K562 (cell line): ENCODE data around the gene SPIRE1. TPM values are rescaled to one million over a fixed set of nuclear protein-coding genes. Genes with fewer than 3 reads are reported as not detected.

Source experiments
- ATAC-seq: fragments of 200-7000 bp; cut with Tn5 transposase; 3 replicates; pipeline ENCODE4 v1.9.1; 2020; ENCODE audit warnings: moderate library complexity
- BruUV-seq: library from RNA; stranded (reverse); fragments of 400-500 nt; replicated peaks from 2 replicates; lab custom pipeline; 2021; lab: Mats Ljungman, UMichigan
- CTCF ChIA-PET: fragments of 300-600 bp; formaldehyde crosslinking; extraction: SDS; loops from one replicate; lab custom pipeline; 2021; ENCODE audit warnings: low intra/inter-chr PET ratio; lab: Yijun Ruan, JAX
- POLR2A ChIA-PET: fragments of 300-600, 350-650 bp; sonication (Branson Sonifier 250); formaldehyde crosslinking; extraction: SDS; loops from one replicate; lab custom pipeline; 2021; ENCODE audit warnings: antibody characterized with exemption, inconsistent platforms; lab: Yijun Ruan, JAX
- DNase-seq, 4 experiments: peaks; one replicate each; pipeline versions ENCODE4 v3.0.0 to v3.0.0-alpha.2; 2011 to 2018; ENCODE audit warnings: low spot score in 3 of 4, mixed read lengths in 3 of 4; ENCODE audit errors: extremely low read depth in 1 of 4
- FAIRE-seq: peaks from 2 replicates; lab custom pipeline; 2011; peaks lifted over from hg19 to GRCh38; lab: Jason Lieb, UNC
- H2AFZ ChIP-seq: 2 replicates; pipeline ENCODE4 v1.6.0; 2011; ENCODE audit warnings: low read depth, low read length, control low read depth, inconsistent platforms
- H3K27ac ChIP-seq: fragments of 200-600 bp; 3 replicates; pipeline ENCODE4 v1.8.0; 2011; ENCODE audit warnings: low read depth, mild to moderate bottlenecking, control low read depth, inconsistent platforms, low read length, moderate library complexity, mixed read lengths; ENCODE audit errors: extremely low read depth
- H3K27me3 ChIP-seq, 2 experiments: fragments of 300-600 bp in 1 of 2; 2 replicates in 1 of 2; 3 replicates in 1 of 2; pipeline versions ENCODE4 v1.6.0 to v1.8.0; 2011; ENCODE audit warnings: inconsistent platforms in 2 of 2, low read length in 2 of 2, mild to moderate bottlenecking in 1 of 2, mixed read lengths in 1 of 2, moderate library complexity in 1 of 2; ENCODE audit not compliant: control insufficient read depth in 2 of 2, insufficient read depth in 2 of 2
- H3K36me3 ChIP-seq: fragments of 300-600 bp; 3 replicates; pipeline ENCODE4 v1.8.0; 2011; ENCODE audit warnings: mild to moderate bottlenecking, low read length, inconsistent platforms; ENCODE audit not compliant: control insufficient read depth, insufficient read depth
- H3K4me1 ChIP-seq, 2 experiments: fragments of 200-600 bp in 1 of 2; replicated peaks in 1 of 2; 2 replicates in 1 of 2; 3 replicates in 1 of 2; pipeline versions ENCODE4 v1.5.1 to v1.8.0; 2011; ENCODE audit warnings: inconsistent platforms in 2 of 2, low read length in 2 of 2, mild to moderate bottlenecking in 1 of 2, mixed read lengths in 1 of 2, moderate library complexity in 1 of 2; ENCODE audit not compliant: control insufficient read depth in 2 of 2, insufficient read depth in 2 of 2
- H3K4me2 ChIP-seq: 2 replicates; pipeline ENCODE4 v1.6.1; 2011; ENCODE audit warnings: low read length, control low read depth, inconsistent platforms, mixed read lengths; ENCODE audit not compliant: insufficient read depth
- H3K4me3 ChIP-seq: fragments of 200-600 bp; sonication (generic), shearing (Covaris generic); 2 replicates; pipeline ENCODE4 v1.5.1; 2016; ENCODE audit warnings: control low read depth, inconsistent platforms
- H3K79me2 ChIP-seq: fragments of 200-600 bp; 3 replicates; pipeline ENCODE4 v1.8.0; 2011; ENCODE audit warnings: low read length, inconsistent platforms; ENCODE audit not compliant: control insufficient read depth, insufficient read depth
- H3K9ac ChIP-seq, 2 experiments: 2 replicates each; pipeline versions ENCODE4 v1.6.0 to v1.6.1; 2011; ENCODE audit warnings: low read depth in 2 of 2, low read length in 2 of 2, control low read depth in 1 of 2, inconsistent platforms in 1 of 2, mild to moderate bottlenecking in 1 of 2, mixed read lengths in 1 of 2; ENCODE audit not compliant: insufficient read depth in 1 of 2
- H3K9me1 ChIP-seq: one replicate; pipeline ENCODE4 v1.6.0; 2011; ENCODE audit warnings: inconsistent platforms, mild to moderate bottlenecking, low read length, moderate library complexity; ENCODE audit not compliant: control insufficient read depth, insufficient read depth
- H3K9me3 ChIP-seq: replicated peaks from 2 replicates; pipeline ENCODE4 v1.5.1; 2011; ENCODE audit warnings: low read depth, low read length, inconsistent platforms; ENCODE audit not compliant: control insufficient read depth, insufficient read depth
- H4K20me1 ChIP-seq: replicated peaks from 2 replicates; pipeline ENCODE4 v1.6.1; 2011; ENCODE audit warnings: low read length, inconsistent platforms, mixed read lengths; ENCODE audit not compliant: control insufficient read depth, insufficient read depth
- ARHGAP35 ChIP-seq: fragments of 450-650 bp; IDR thresholded peaks from 2 replicates; pipeline ENCODE4 v1.6.1; 2018; ENCODE audit not compliant: partially characterized antibody
- ATF3 ChIP-seq, 2 experiments: fragments of 450-650 bp in 1 of 2; sonication (generic) in 1 of 2; formaldehyde crosslinking in 1 of 2; IDR thresholded peaks in 1 of 2; conservative IDR thresholded peaks in 1 of 2; 2 replicates each; pipeline versions ENCODE4 v1.6.1 to v1.8.1; 2016 to 2023; ENCODE audit warnings: mild to moderate bottlenecking in 2 of 2, moderate library complexity in 2 of 2, inconsistent platforms in 1 of 2, missing genetic modification reagents in 1 of 2
- ERF ChIP-seq: fragments of 450-650 bp; formaldehyde crosslinking; IDR thresholded peaks from 2 replicates; pipeline ENCODE4 v1.4.0; 2020; ENCODE audit warnings: mild to moderate bottlenecking, mixed read lengths
- FOSL1 ChIP-seq: fragments of 200-800 bp; sonication (Bioruptor generic); conservative IDR thresholded peaks from 2 replicates; pipeline ENCODE4 v1.6.1; 2016; ENCODE audit warnings: missing genetic modification characterization, missing compliant biosample characterization
- FOXJ3 ChIP-seq: sonication (generic); formaldehyde crosslinking; IDR thresholded peaks from 2 replicates; pipeline ENCODE4 v1.4.0; 2020; ENCODE audit warnings: mild to moderate bottlenecking, missing genetic modification reagents
- HNRNPLL ChIP-seq: fragments of 200-400 bp; formaldehyde crosslinking; IDR thresholded peaks from 2 replicates; pipeline ENCODE4 v1.6.1; 2017; ENCODE audit warnings: low read length, low read depth, mild to moderate bottlenecking; ENCODE audit not compliant: poor library complexity, severe bottlenecking
- HOXB6 ChIP-seq: fragments of 250-450 bp; sonication (Bioruptor Pico); IDR thresholded peaks from 2 replicates; pipeline ENCODE4 v1.5.1; 2022; ENCODE audit warnings: mild to moderate bottlenecking, borderline replicate concordance
- LARP7 ChIP-seq: fragments of 450-650 bp; IDR thresholded peaks from 2 replicates; pipeline ENCODE4 v1.6.1; 2016
- PHF20 ChIP-seq: fragments of 450-650 bp; IDR thresholded peaks from 2 replicates; pipeline ENCODE4 v1.6.1; 2018; ENCODE audit not compliant: partially characterized antibody
- POLR2A ChIP-seq: fragments of 450-650 bp; conservative IDR thresholded peaks from 2 replicates; pipeline ENCODE4 v1.6.1; 2016
- TBL1XR1 ChIP-seq, 2 experiments: IDR thresholded peaks; 2 replicates each; pipeline ENCODE4 v1.6.1; 2012; ENCODE audit warnings: improper control_type of control experiment in 2 of 2, low read length in 2 of 2, mild to moderate bottlenecking in 1 of 2
- TSC22D4 ChIP-seq: fragments of 450-650 bp; IDR thresholded peaks from 2 replicates; pipeline ENCODE4 v1.6.1; 2016; ENCODE audit warnings: missing genetic modification characterization, missing biosample characterization, control low read depth
- ZFPM2 ChIP-seq: fragments of 250-450 bp; sonication (Bioruptor Pico); IDR thresholded peaks from 2 replicates; pipeline ENCODE4 v1.5.1; 2022; ENCODE audit warnings: mild to moderate bottlenecking
- ZNF583 ChIP-seq: fragments of 250-450 bp; sonication (Bioruptor Pico); IDR thresholded peaks from 2 replicates; pipeline ENCODE4 v1.4.0; 2020
- ZNF592 ChIP-seq: fragments of 450-650 bp; IDR thresholded peaks from 2 replicates; pipeline ENCODE4 v1.6.1; 2017; ENCODE audit warnings: antibody characterized with exemption, mild to moderate bottlenecking
- WGBS: fragments of 100-300 bp; shearing (Covaris generic); methylation state at CpG from one replicate; pipeline ENCODE4 v1.1.6; 2016; ENCODE audit warnings: low coverage, mixed read lengths; ENCODE audit not compliant: insufficient coverage; ENCODE audit errors: missing lambda C conversion rate; 5-methylcytosine and 5-hydroxymethylcytosine counted together
- in situ Hi-C: fragments of 300-500 bp; cut with MboI; formaldehyde crosslinking; loops from 4 replicates; pipeline ENCODE4 v1.15.0; 2018; ENCODE audit warnings: inconsistent platforms, mixed read lengths
- intact Hi-C: fragments of 100-400 bp; cut with micrococcal nuclease; formaldehyde crosslinking; loops from 2 replicates; pipeline ENCODE4 v1.14.2; 2022
- polyA plus RNA-seq, 8 experiments: library from polyadenylated mRNA; depleted of rRNA in 4 of 8; stranded (reverse) in 5 of 8; unstranded in 3 of 8; fragments of >200 nt; fragmentation: Nextera tagmentation in 2 of 8; fragmentation: Illumina TruSeq in 1 of 8; extraction: Ambion mirVana in 2 of 8; extraction: Trizol in 1 of 8; gene quantifications; 2 replicates each; pipeline versions ENCODE4 v1.2.1 to v1.2.3, GENCODE V29; 2011 to 2014; ENCODE audit warnings: inconsistent platforms in 1 of 8, missing spikeins in 1 of 8
- total RNA-seq, 7 experiments: library from RNA; depleted of rRNA in 6 of 7; stranded (reverse); fragments of >200 nt in 6 of 7; fragmentation: Illumina TruSeq in 2 of 7; extraction: Trizol in 2 of 7; gene quantifications; 2 replicates each; pipeline versions ENCODE4 v1.2.1 to v1.2.3, GENCODE V29; 2011 to 2021; ENCODE audit warnings: low replicate concordance in 1 of 7
- TF ChIP-seq, protein P1 (sequence below): fragments of 450-650 bp; formaldehyde crosslinking; IDR thresholded peaks from 2 replicates; pipeline ENCODE4 v1.4.0; 2022; ENCODE audit warnings: missing genetic modification characterization

The SPIRE1 gene
- total and polyA plus RNA-seq, 9 of the 15 experiments (the other 6 are each of a cell fraction or from before 2014, with no cell fraction given), result 2.9 to 14.0 (median 10.2) TPM

DNA sequence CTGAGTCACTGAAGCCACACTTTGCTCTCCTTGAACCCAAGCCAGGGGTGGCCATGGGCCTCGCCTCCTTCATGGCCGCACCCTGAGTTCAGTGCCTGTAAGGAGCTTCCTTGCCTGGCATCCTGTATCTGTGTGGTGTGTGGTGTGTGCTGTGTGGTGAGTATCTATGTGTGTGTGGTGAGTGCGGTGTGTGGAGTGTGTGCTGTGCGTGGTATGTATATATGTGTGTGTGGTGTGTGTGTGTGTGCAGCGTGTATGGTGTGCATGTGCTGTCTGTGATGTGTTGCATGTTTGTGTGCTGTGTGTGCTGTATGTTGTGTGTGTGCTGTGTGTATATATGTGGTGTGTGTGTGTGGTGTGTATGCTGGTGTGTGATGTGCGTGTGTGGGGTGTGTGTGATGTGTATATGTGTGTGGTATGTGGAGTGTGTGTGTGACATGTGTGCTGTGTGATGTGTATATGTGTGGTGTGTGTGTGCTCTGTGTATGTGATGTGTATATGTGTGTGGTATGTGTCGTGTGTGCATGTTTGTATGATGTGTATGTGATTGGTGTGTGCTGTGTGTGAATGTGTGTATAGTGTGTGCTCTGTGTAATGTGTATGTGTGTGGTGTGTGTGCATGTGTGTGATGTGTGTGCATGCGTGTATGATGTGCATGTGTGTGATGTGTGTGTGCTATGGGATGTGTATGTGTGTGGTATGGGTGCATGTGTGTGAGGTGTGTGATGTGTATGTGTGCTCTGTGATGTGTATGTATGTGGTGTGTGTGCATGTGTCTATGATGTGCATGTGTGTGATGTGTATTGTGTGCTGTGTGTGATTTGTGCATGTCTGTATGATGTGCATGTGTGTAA lies 227.5 kb downstream of the SPIRE1 start:
- in situ Hi-C loops, result no loop called here
- DNase-seq (no peak), ATAC-seq (no peak), FAIRE-seq (peak; percentile 83)
- Histone ChIP-seq H4K20me1 (no peaks in the 10 kb centered on the region), H3K9ac (no peak overlapping the region), H3K36me3 (peaks cover 15% of the 10 kb centered on the region; the same call in 2 of the 3 replicates), H3K4me1 (peaks cover 0 to 6% of the 10 kb centered on the region in 2 experiments; a peak in 1 of 5 replicates), H2AFZ (no peak overlapping the region), H3K4me3 (no peak overlapping the region), H3K27ac (no peak overlapping the region; the same call in 2 of the 3 replicates), H3K27me3 (no peaks in the 10 kb centered on the region), H3K9me3 (no peaks in the 10 kb centered on the region; the same call in 1 of the 2 replicates), H3K79me2 (no peaks in the 10 kb centered on the region), H3K4me2 (no peak overlapping the region), H3K9me1 (no peaks in the 10 kb centered on the region)
- BruUV-seq, result no TSS peak
- WGBS, result 84% methylated on average over 8 of the region's 8 CpGs
- CTCF ChIA-PET, result no interaction called here
- intact Hi-C loops, result no loop called here
- POLR2A ChIA-PET, result interaction anchor here (1.1 kb wide), 1 partner anchor 8 kb away, joined by 4 read pairs; no protein-coding TSS in a partner anchor
- TF ChIP-seq LARP7 (0 out of 2 replicates have a peak, but pooled peaks have one; percentile 63), ATF3 (IDR thresholded peaks at IDR 0.05) (no peak), ATF3 (CRISPR knock-in tag; conservative IDR thresholded peaks at IDR 0.05) (no peak), TSC22D4 (tag) (0 out of 2 replicates have a peak, but pooled peaks have one; percentile 80), HNRNPLL (no peak), ARHGAP35 (peak; percentile 3), ERF (CRISPR knock-in tag) (no peak), FOSL1 (tag) (no peak), POLR2A (0 out of 2 replicates have a peak, but pooled peaks have one; percentile 23), PHF20 (peak; percentile 68), ZNF592 (no peak), FOXJ3 (no peak), HOXB6 (CRISPR knock-in tag) (no peak), ZNF583 (CRISPR knock-in tag) (no peak), TBL1XR1 (IDR thresholded peaks at IDR 0.05; ENCODE audit: low read length in 2 of 2) (no peak), ZFPM2 (no peak)
- TF ChIP-seq, protein P1, sequence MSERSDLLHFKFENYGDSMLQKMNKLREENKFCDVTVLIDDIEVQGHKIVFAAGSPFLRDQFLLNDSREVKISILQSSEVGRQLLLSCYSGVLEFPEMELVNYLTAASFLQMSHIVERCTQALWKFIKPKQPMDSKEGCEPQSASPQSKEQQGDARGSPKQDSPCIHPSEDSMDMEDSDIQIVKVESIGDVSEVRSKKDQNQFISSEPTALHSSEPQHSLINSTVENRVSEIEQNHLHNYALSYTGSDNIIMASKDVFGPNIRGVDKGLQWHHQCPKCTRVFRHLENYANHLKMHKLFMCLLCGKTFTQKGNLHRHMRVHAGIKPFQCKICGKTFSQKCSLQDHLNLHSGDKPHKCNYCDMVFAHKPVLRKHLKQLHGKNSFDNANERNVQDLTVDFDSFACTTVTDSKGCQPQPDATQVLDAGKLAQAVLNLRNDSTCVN (CRISPR knock-in tag), result no peak
